Measurements from ENCODE around the gene MYOF.

The MYOF gene, protein sequence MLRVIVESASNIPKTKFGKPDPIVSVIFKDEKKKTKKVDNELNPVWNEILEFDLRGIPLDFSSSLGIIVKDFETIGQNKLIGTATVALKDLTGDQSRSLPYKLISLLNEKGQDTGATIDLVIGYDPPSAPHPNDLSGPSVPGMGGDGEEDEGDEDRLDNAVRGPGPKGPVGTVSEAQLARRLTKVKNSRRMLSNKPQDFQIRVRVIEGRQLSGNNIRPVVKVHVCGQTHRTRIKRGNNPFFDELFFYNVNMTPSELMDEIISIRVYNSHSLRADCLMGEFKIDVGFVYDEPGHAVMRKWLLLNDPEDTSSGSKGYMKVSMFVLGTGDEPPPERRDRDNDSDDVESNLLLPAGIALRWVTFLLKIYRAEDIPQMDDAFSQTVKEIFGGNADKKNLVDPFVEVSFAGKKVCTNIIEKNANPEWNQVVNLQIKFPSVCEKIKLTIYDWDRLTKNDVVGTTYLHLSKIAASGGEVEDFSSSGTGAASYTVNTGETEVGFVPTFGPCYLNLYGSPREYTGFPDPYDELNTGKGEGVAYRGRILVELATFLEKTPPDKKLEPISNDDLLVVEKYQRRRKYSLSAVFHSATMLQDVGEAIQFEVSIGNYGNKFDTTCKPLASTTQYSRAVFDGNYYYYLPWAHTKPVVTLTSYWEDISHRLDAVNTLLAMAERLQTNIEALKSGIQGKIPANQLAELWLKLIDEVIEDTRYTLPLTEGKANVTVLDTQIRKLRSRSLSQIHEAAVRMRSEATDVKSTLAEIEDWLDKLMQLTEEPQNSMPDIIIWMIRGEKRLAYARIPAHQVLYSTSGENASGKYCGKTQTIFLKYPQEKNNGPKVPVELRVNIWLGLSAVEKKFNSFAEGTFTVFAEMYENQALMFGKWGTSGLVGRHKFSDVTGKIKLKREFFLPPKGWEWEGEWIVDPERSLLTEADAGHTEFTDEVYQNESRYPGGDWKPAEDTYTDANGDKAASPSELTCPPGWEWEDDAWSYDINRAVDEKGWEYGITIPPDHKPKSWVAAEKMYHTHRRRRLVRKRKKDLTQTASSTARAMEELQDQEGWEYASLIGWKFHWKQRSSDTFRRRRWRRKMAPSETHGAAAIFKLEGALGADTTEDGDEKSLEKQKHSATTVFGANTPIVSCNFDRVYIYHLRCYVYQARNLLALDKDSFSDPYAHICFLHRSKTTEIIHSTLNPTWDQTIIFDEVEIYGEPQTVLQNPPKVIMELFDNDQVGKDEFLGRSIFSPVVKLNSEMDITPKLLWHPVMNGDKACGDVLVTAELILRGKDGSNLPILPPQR (N-terminal part only)

DNA sequence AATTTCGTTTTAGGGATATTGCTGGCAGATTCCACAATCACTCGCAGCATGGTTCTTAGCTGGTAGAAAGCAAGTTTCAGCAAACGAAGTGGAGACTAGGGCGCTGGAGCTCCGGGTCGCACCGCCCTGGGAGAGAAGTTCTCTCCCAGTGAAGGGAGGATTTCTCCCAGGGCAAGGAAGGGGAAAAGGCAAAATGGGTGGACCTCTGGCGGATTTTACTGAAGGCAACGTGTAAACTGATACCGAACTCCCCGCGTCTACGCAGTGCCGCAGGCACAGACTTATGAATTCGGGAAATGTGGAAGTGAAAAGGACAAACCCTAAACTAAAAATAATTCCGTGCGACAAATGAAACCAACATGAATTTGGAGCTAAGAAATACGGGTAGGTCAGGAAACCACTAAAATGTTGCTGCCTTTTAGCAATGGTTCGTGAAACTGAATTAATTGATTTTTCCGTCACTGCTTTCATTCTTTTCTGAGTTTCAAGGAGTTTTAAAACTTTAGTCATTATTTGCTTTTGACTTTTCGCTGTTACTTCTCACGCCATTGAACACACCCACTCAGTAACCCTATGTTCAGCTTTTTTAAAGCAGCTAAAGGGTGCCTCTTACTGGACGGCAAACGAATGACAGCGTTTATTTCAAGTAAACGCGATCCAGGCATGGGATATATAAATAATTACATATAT, at the start of gene MYOF:
Gene MYOF, minus strand, starts transcription at position 190 of the 690 bp plus-strand sequence. Its CDS starts 140 bp downstream, at position 50.
- no peak for DNase-seq (ENCODE audit: low read depth in 2 of 2, low spot score in 1 of 2)

DNA sequence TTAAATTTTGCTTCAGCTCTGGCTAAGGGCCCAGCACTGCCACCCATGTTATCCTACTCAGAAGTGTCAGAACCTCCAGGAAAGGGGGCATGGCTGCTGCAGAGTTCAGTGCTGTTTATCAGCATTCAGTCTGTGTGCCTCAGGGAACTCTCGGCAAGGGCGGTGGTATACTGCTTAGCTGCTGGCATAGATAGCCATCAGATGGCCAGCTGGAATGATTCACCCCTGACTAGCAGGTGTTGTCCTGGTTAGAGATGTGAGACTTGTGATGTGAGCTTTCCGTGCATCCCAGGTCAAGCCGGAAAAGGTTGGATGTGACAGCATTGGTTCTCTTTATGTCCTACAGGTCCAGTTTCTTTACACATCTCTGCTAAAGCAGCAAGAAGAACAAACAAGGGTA, 36.4 kb upstream of the MYOF start:
- no peak for DNase-seq (ENCODE audit: low read depth in 2 of 2, low spot score in 1 of 2)

DNA sequence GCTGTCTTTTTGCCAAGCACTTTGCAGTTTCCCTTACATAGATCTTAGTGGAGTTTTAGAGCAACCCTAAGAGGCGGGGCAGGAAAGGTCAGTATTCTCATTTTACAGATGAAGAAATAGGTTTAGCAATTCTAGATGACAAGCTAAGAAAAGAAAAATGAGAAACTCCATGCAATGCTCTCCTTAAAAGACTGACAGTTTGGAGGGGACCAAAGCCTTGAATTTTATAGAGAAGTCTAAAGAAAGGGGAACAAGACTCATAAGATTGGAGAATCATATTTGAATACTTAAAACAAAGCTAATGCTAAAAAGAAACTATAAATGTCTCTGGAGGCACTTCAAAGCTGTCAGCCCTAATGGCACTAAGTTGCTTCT, 33.9 kb upstream of the MYOF start:
- no peak for DNase-seq (ENCODE audit: low read depth in 2 of 2, low spot score in 1 of 2)

DNA sequence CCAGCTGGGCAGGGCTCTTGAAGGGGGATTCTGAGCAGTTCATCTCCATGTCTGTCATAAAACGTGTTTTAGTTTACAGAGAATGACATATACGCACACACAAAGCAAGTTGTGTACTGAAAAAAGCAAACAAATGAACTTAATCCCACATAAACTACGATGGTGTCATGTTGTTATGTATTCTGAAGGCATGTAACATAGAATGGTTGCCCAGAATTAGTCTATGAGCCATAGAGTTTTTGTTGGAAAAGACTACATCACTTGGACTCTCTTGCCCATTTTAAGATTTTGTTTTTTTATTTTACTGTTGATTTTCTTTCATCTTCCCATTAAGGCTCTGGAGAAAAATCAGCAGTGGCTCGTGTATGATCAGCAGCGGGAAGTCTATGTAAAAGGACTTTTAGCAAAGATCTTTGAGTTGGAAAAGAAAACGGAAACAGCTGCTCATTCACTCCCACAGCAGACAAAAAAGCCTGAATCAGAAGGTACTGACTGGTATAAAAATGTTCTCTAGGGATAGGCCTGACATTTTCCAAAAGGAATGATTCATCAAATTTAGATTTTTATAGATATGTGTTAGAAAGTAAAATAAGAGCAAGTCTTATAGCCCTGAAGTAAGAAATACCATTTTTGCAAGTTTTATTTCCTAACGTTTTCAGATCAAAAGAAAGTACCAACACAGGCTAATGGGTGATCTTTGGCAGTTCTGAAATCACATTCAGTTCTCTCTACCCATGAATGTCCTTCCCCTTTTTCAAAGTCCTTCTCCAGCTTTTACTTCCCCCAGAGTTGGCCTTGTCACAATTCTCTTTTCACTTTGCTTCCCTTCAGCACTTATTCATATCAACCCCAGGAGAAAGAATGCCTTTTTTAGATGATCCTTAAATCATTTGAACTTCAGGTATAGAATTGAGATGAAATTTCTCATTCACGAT, 33.2 kb upstream of the MYOF start:
- DNase-seq (ENCODE audit: low read depth in 2 of 2, low spot score in 1 of 2) = no peak

DNA sequence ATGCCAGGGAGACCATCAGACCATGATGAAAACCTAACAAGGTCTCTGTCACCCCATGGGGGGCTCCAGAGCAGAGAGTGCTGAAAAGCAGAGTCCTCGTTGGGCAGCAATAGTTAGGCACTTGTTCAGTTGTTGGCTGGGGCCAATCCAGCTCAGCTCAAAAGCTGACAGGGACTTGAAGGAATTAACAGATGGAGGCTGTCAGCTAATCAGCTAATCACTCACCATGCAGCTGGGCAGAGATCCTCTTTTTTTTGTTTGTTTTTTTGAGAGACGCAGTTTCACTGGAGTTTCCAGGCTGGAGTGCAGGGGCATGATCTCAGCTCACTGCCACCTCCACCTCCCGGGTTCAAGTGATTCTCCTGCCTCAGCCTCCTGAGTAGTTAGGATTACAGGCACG, 32.4 kb upstream of the MYOF start:
- DNase-seq (ENCODE audit: low read depth in 2 of 2, low spot score in 1 of 2) = no peak

DNA sequence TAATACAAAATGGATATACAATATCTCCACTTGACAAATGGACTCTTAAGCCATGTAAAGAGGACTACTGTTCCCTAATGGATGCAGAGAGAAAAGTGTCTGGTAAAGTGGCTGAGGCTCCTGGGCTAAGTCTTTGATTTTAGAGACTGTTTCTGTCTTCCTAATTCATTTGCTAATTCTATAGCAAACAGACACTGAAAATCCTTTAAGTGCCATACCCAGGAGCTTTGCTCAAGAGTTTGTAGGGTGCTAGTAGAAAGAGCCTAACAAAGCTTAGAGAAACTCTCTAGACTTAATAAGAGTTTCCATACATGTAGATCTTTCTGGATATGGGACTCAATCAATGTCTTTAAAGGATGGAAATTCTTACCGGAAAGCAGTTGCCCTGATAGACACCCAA, 31.0 kb upstream of the MYOF start:
- DNase-seq (ENCODE audit: low read depth in 2 of 2, low spot score in 1 of 2) = no peak

DNA sequence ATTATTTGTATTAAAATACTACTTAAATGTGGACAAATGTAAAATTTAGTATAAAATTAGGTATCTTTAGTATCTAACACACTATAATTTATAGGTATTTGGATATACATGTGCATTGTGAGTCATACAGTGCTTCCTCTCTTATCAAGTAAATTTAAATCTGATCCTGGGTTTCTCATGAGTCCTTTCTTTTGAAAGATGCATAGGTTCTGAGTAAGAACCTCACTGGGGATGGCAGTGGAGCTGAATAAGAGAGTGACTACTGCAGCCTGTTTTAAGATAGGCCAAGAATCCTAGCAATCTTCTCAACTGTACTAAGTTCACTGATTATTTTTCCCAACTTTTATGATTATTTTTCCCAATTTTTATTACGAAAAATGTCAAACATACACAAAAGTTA, 30.4 kb upstream of the MYOF start:
- DNase-seq (ENCODE audit: low read depth in 2 of 2, low spot score in 1 of 2) = no peak

DNA sequence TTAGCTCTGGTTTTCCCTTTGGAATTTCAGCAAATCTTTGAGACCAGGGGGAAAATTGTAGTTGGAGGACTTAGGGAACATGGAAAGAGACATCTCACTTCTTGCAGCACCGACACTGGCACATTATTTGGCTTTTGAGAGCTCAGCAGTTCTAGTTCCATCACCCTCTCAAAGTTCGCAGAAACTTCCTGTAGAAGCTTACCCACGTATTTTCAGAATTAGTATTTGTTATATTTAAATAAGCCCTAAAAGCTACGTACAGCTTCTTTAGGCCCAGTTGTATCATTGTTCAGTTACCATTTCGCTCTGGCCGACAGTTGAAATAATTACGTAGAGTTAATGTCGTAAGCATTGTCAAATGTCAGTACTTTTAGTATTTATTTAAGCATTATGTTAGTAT, 27.7 kb upstream of the MYOF start:
- DNase-seq (ENCODE audit: low read depth in 2 of 2, low spot score in 1 of 2) = no peak

DNA sequence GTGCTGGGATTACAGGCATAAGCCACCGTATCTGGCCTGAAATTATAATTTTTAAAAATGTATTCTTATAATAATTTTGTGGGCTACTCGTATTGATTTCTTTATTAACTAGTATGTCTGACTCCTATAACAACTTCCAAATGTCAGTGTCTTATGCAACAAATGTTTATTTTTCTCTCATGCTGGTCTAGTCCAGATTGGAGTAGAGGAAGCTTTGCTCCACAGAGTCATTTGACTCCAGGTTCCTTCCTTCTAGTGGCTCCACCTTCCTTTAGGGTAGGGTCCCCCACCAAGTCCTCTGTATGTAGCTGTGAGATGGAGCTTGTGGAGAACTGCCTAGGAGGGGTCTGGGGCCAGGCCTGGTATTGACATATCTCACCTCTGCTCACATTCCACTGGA, 22.9 kb upstream of the MYOF start:
- DNase-seq (ENCODE audit: low read depth in 2 of 2, low spot score in 1 of 2) = no peak

DNA sequence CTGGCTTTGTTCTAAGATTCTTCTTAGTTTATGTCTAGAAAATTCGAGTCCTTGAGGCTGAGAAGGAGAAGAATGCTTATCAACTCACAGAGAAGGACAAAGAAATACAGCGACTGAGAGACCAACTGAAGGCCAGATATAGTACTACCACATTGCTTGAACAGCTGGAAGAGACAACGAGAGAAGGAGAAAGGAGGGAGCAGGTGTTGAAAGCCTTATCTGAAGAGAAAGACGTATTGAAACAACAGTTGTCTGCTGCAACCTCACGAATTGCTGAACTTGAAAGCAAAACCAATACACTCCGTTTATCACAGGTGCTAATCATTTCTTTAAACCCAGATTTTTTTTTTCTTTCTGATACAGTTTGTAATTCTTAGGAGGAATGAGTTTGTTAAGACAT, 20.9 kb upstream of the MYOF start:
- DNase-seq (ENCODE audit: low read depth in 2 of 2, low spot score in 1 of 2) = no peak

DNA sequence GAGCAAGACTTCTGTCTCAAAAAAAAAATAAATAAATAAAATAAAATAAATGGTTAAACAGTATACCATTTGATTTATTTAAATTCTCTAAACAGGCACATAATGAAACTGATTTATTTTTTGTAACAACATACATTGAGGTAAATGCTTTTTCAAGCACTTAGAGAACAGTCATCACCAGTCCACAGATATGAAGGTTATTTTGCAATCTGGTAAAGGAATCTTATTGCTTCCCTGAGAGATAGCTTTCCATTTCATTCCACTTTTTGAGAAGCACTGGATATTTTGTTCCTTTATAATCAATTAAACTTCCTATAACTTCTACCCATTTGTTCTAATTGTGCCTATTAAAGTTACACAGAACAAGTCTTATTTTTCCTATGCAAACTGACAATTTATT, 19.5 kb upstream of the MYOF start:
- no peak for DNase-seq (ENCODE audit: low read depth in 2 of 2, low spot score in 1 of 2)

DNA sequence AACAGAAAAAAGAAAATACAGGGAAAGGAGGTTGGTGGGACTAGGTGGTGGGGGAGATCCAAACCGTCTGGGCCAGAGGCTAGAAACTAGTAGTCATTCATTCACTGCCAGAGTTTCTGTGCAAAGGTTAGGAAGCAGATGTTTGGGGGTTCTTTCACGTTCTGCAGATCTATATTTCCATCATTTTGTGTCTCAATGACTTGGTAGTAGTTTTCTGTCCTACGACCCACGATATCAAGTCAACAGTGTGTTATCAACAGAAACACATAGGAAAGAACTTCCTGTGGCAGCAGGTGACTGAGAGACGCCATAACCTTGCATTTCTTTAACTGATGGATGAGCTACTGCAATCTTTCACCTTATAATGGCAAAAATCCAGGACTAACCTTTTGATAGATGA, 16.0 kb upstream of the MYOF start:
- no peak for DNase-seq (ENCODE audit: low read depth in 2 of 2, low spot score in 1 of 2)

DNA sequence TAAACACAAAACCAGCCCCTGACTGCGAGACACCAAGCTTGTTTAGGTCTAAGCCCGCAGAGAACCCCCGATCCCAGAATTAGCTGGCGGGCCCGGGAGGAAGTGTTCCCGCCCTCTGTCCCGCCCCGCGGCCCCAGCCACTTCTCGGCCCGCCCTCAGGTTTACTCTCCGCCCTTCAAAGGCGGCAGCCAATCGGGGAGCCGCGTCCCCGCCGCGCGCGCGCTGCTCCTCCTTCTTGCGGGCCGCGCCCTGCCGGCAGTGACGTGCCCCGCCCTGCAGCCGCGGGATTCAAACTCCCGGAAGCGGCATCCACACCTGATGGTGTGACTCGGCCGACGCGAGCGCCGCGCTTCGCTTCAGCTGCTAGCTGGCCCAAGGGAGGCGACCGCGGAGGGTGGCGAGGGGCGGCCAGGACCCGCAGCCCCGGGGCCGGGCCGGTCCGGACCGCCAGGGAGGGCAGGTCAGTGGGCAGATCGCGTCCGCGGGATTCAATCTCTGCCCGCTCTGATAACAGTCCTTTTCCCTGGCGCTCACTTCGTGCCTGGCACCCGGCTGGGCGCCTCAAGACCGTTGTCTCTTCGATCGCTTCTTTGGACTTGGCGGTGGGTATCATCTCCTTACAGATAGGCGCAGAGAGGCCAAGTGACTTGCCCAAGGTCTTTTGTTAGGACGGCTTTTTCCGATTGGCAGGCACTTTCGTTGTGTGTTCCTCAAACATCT, 14.3 kb upstream of the MYOF start, which contains the start of gene CEP55:
Gene CEP55, plus strand, starts transcription at position 291 of the 720 bp plus-strand sequence. CDS start 3,440 bp downstream, outside the sequence.
- DNase-seq (ENCODE audit: low read depth in 2 of 2, low spot score in 1 of 2) = peak; percentile 81 to 91

DNA sequence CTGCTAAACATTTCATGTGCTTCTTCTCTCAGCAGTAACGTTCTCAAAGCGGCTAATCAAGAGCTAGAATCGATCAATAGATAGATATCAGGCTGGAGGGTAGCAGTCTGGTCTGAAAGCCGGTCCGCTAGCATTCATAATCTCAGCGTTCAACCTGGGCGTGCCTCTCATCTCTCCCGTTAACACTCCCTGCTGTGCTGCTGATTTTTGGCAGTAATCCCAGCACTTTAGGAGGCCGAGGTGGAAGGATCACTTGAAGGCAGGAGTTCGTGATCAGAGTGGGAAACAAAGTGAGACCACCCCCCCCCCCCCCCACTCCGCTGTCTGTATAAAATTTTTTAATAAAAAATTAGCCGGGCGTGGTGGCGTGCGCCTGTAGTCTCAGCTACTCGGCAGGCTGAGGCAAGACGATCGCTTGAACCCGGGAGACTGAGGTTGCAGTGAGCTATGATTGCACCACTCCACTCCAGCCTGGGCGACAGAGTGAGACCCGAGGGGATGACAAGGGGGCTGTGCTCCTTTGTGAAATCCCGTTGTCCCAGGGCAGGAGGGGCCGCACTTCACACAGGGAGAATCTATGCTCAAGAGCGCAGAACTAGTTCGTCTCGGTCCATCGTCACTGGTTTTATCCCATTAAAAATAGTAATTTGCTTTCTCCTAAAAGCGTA, 13.7 kb upstream of the MYOF start:
- DNase-seq (ENCODE audit: low read depth in 2 of 2, low spot score in 1 of 2) = no peak

DNA sequence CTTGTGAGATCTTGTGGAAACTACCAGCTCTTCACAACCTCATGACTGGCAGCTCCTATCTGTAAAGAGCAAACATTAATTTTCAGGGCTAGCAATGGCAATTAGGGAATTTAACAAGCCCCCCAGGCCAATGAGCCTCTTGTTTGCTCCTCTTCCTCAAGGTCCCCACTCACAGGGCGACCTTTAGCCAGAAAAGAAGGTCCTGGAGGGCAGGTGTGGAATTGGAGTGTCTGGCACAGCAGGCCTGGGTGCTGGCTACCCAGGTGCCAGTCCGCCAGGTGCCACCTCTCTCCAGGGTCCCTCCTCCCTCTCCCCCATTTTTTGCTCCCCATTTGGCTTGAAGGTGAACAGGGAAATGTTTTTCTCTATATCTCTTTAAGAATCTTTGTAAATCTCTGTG, 12.4 kb upstream of the MYOF start:
- DNase-seq (ENCODE audit: low read depth in 2 of 2, low spot score in 1 of 2) = no peak

DNA sequence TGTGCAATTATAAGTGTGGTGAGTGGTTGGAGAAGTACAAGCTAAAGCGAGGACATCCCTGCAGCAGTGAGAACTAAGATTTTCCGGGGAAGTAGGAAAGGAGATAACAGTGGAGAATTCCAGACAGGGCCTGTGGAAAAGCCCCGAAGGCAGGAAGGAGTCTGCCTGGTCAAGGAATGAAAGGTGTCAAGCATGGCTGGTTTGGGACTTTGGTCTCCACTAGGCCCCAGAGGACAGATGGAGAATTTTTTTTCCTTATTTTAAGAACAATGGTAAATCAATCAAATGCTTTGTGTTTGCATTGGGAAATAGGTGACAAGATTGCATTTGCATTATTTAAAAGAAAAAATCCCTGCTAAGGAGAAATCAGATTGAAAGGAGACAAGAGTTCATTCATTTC, 11.0 kb upstream of the MYOF start:
- no peak for DNase-seq (ENCODE audit: low read depth in 2 of 2, low spot score in 1 of 2)

DNA sequence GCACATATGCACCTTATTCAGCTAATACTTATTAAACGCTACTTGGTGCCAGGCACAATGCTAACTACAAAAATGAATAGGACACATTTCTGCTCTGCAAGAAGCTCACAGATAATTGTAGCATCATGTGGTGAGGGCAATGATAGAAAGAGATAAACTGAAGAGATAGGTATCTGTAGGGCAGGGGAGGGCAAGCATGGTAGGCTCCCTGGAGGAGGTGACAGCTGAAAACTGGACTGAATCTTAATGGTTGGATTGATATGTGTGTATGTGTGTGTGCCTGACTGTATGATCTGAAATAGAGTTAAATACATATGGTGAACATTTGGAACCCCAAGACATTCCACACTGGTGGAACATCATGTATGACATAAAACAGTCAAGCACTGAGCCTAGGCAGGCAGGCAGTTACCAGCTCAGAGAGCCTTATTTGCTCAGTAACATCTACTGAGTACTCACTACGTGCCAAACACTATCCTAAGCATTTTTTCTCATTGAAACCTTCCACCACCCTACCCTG, 9.5 kb upstream of the MYOF start:
- no peak for DNase-seq (ENCODE audit: low read depth in 2 of 2, low spot score in 1 of 2)

DNA sequence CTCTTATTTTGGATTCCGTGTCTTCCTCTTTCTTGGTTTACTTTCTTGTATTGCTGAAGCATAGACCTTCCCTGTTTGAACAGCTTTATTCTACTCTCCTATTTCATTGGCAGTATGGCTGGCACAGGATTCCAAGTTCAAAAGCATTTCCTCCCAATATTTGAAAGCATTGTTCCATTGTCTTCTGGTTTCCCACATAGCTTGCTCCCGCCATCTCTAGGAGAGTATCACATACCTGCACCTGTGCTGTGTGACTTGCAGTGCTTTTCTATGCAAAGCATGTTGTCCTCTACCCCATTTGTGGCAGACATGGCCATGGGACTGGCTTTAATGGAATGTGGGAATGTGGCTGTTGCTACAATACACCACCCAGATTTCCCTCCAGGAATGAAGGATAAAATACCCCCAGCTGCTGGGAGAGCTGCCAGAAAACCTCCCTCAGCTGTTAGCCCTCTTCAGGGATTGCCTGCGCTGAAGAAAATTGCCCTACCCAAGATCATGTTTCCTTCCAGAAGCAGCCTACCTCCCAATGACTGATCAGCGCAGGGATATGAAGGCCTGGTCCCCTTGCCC, 6.9 kb upstream of the MYOF start:
- no peak for DNase-seq (ENCODE audit: low read depth in 2 of 2, low spot score in 1 of 2)

All from stimulated activated CD8-positive, alpha-beta memory T cell treated with anti-CD3 and anti-CD28 coated beads, Interleukin-4, amount 100 ng/mL, for 1 hour (primary cell).